ENCODE results near the gene NBEAL1.
A peak's percentile ranks its signal among the peaks of the same experiment; 100 is the strongest.
"Not testable (repeated sequence)": the region's sequence is repeated elsewhere in the genome, so short reads cannot be mapped to it uniquely, and the experiment has no call there.

NBEAL1 gene

DNA sequence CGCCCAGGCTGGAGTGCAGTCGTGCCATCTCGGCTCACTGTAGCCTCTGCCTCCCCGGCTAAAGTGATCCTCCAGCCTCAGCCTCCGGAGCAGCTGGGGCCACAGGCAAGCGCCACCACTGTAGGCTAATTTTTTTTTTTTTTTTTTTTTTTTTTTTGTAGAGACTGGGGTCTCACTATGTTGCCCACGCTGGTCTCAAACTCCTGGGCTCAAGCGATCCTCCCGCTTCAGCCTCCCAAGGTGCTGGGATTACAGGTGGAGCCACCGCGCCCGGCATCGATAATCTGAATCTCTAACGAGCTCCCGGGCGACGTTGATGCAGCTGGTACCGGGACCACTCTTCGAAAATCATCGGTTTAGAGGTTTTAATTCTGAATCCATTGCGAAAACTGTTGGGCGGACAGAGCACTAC is 223.6 kb downstream of the NBEAL1 start:
- no peak for DNase-seq

DNA sequence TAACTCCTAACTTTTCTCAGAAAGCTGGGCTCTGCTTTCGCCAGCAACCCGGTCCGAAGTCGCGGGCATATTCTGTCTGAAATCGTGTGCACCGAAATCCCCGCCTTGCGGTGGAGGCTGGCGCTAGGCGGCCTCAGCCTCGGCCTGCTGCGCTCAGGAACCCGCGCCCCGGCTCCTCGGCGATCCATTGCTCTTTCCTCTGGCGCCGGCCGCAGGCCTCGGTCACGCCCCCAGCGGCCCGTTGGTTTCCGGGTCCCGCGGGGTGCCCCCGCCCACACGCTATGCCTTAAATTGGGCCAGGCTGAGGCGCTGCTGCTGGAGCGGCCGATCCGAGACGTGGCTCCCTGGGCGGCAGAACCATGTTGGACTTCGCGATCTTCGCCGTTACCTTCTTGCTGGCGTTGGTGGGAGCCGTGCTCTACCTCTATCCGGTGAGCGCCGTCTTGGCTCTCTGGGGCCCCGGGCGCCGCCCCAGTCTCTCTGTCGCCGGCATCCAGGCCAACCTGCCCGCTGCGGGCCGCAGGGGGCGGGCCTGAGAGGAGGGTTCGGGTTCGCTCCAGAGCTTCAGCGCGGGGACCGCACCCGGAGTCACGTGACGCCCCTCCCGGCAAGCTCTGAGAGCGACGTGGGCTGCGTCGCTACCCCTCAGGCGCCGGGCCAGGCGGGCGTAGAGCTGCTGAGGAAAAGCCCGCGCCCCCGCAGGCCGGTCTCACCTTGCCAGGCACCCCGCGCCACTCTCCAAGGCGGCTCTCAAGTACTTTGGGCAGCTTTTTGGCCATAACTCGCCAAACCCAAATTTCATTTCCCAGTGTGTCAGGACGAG is 224.2 kb downstream of the NBEAL1 start, which contains the start of gene CYP20A1:
Gene CYP20A1, plus strand, starts transcription at position 315 of the 823 bp plus-strand sequence. Its CDS starts 45 bp downstream, at position 360.
- DNase-seq: peak; percentile 96

- DNase-seq: no peak
These were observed 225.8 kb downstream of the NBEAL1 start for GRCh38 chr2:203240491-203240890.

- no peak for DNase-seq
These were observed 227.8 kb downstream of the NBEAL1 start for GRCh38 chr2:203242518-203242917.

DNA sequence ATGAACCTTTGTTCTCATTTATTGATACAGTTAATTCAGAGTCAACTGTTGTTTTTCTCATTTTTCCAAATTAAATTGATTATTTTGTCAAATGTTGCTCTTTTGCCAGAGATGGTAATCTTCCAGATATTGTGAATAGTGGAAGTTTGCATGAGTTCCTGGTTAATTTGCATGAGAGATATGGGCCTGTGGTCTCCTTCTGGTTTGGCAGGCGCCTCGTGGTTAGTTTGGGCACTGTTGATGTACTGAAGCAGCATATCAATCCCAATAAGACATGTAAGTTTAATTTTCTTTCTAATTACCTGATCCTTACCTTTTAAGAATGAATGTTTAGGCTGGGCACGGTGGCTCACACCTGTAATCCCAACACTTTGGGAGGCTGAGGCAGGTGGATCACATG is 232.0 kb downstream of the NBEAL1 start:
- no peak for DNase-seq

GRCh38 chr2:203252818-203253217 is 238.1 kb downstream of the NBEAL1 start:
- no peak for DNase-seq

DNA sequence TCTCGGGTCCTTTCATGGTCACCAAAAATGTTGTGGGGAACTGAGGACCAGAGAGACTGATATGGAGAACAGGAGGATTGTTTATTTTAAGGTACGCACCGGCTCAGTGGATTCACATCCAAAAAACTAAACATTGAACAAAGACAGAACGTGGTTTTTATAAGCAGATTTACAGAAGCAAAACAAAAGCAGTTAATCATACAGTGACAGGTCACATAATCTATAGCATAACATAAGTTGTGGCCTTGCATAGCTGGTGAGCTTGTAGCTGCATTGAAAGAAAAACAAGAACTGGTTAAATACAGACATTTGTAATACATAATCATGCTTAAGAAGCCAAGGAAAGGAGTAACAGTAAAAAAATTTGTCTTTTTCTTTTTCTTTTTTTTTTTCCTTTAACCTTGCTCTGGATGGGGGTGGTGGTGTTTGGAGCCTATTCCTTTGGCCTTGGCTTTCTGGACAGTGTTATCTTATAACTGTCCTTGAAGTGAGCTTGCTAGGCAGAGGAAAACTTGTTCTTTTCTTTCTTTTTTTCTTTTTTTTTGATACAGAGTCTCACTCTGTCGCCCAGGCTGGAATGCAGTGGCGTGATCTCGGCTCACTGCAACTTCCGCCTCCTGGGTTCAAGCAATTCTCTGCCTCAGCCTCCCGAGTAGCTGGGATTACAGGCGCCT is 238.9 kb downstream of the NBEAL1 start:
- not testable (repeated sequence) for DNase-seq

- DNase-seq: no peak
These were observed 246.9 kb downstream of the NBEAL1 start for GRCh38 chr2:203261326-203262159.
